ENCODE data around the gene SIMC1.
A peak's percentile ranks its signal among the peaks of the same experiment; 100 is the strongest.
"Not testable (repeated sequence)": the region's sequence is repeated elsewhere in the genome, so short reads cannot be mapped to it uniquely, and the experiment has no call there.

Gene SIMC1

GRCh38 chr5:176214466-176215021, 23.7 kb upstream of the SIMC1 start:
- DNase-seq (ENCODE audit: low read depth, low spot score): not testable (repeated sequence)

DNA sequence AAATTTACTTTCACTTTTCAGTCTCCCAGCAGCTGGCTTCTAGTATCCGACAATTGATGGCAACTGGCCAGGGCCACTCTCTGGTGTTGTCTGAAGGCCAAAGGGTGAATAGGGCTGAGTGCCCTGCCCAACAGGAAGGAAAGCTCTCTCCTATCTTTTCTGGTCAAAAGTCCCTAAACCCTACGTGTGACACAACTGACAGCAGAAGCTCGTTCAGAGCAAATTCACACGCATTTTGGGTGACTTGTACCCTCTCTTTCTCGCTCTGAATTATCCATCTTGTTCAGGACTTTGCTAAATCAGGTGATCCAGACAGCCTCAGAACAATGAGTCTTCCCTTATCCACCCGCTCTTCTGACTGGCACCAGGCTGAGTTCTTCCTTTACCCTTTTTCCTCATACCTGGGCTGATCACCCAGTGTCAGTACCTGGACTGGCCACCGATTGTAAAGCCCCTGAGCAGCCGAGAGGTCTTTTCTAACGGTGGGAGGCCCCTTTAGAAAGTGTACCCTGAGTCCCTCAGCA, 21.8 kb upstream of the SIMC1 start:
- DNase-seq (ENCODE audit: low read depth, low spot score): not testable (repeated sequence)

GRCh38 chr5:176217188-176217729, 21.0 kb upstream of the SIMC1 start:
- DNase-seq (ENCODE audit: low read depth, low spot score): not testable (repeated sequence)

DNA sequence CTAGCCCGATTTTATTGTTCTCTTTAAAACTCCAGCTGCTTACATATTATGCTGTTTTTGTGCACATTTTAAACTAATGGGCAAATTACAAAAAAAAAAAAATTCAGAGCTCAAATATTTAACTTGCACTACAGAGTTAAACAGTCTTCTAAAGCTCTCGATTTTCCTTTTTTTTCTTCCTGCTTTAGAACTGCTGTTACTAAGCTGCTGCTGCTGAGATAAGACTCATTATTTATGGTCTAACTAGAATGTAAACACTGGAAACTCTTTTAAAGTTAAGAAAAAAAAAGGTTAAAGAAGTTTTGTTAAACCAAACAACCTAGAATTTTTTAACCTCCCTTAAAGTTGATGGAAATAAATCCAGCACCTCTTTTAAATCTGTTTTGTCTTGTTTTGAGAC, 20.5 kb upstream of the SIMC1 start:
- not testable (repeated sequence) for DNase-seq (ENCODE audit: low read depth, low spot score)

- not testable (repeated sequence) for DNase-seq (ENCODE audit: low read depth, low spot score)
Observed at GRCh38 chr5:176222006-176222405, 16.2 kb upstream of the SIMC1 start.

DNA sequence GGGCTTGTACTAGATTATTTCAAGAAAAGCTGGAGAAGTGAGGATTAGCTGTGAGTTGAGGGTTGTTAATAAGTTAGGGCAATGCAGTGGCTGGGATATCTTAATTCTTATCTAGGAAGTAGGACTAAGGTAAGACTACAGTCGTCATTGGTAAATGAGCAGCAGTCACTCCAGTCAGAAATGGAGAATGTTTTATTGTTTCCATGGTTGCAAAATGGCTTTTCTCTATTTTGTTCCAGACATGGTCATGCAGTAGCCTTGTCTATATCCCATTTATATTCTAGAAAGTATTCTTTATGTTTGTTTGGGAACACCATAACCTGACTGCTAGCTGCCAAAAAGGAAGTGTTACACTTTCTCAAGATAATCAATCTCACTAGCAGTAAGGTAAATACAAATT, 9.9 kb upstream of the SIMC1 start:
- not testable (repeated sequence) for DNase-seq (ENCODE audit: low read depth, low spot score)

- not testable (repeated sequence) for DNase-seq (ENCODE audit: low read depth, low spot score)
Observed at GRCh38 chr5:176233253-176233652, 5.0 kb upstream of the SIMC1 start.

DNA sequence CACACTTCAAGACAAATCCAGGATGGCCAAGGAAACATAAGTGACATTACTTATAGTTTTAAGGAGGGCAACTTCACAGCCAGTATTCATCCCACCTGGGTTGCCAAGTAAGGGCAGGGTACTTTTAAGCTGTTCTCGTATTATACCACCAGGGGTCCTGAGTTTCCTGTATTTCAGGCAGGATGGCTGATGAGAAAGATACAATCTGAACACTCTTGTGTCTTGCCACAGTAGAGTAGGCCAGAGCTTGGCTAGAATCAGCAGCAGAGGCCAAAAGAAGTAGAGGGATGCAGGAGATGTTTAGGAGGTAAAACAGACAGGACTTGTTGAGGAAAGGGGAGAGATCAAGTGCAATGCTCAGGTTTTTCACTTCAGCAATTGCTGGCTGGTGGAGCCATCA, 3.1 kb upstream of the SIMC1 start:
- DNase-seq (ENCODE audit: low read depth, low spot score): peak; percentile 7

DNA sequence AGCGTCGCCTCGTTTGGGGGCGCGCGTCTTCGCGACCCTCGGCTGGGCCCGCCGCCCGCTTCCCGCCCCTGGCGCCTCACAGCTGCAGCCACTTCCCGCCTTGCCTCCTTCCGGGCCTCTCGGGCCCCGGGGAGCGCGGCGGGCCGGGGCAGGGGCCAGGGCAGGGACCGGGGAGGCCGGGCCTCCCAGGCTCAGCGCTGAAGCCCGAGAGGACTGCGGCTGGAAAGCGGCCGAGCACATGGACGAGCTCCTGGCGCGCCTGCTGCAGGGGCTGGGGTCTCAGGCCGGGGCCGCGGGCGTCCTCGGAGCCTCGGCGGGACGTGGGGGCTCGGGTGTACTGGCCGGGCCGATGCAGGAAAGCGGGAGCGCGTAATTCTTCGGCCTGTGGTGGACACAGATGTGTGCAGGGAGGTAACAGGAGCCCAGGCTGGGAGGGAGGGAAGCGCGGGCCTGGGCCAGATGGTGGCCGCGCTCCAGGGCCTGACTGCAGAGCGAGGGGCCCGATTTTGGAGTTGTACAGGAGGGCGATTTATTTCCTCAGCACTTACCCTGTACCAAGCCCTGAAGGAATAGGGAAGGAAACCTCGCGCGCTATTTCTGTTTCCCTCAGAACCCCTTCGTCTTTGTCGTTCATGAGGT, 540 bp downstream of the SIMC1 start:
- not testable (repeated sequence) for DNase-seq (ENCODE audit: low read depth, low spot score)

DNA sequence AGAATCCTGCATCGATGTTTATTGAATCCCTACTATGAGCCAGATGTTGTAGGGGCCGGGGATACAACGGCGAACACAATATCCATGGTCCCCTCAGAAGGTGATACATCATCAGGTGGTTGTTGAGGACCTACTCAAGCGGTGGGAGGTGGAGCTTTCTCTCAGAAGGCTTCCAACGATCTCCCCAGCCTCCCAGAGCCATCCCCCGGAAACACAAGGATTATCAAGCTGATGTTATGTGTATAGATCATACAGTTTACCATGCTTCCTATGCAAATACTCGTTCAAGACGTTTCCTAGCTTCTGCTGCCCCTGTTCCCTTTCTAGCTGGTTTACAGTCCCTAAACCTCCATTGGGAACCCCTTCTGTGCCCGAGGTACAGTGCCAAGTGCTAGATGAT, 1.1 kb downstream of the SIMC1 start:
- not testable (repeated sequence) for DNase-seq (ENCODE audit: low read depth, low spot score)

DNA sequence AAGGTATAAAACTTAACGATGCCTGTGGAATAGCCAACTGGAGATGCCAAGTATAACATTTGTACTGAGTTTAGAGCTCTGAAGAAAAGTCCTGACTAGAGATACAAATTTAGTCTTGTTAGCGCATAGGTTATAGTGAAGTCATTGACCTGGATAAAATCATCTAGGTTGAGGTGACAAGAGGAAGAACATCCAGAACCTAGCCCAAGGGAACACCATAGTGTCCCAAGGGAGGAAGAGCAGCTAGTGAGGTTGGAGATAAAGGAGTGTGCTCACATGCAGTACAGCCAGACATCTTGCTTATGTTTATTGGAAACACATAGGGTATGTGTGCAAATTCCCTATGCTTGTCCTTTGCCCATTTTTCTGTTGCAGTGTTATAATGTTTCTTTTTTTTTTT, 6.1 kb downstream of the SIMC1 start:
- not testable (repeated sequence) for DNase-seq (ENCODE audit: low read depth, low spot score)

DNA sequence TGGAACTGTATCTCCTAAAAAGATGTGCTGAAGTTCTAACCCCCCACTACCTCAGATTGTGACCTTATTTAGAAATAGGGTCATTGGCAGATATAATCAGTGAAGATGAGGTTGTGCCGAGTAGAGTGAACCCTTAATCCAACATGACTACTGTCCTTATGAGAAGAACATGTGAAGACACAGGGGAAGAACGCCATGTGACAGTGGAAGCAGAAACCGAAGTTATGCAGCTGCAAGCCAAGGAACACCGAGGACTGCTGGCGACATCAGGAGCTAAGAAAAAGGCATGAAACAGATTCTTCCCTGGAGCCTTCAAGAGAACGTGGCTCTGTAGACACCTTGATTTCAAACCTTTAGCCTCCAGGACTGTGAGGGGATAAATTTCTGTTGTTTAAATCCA, 6.8 kb downstream of the SIMC1 start:
- not testable (repeated sequence) for DNase-seq (ENCODE audit: low read depth, low spot score)

DNA sequence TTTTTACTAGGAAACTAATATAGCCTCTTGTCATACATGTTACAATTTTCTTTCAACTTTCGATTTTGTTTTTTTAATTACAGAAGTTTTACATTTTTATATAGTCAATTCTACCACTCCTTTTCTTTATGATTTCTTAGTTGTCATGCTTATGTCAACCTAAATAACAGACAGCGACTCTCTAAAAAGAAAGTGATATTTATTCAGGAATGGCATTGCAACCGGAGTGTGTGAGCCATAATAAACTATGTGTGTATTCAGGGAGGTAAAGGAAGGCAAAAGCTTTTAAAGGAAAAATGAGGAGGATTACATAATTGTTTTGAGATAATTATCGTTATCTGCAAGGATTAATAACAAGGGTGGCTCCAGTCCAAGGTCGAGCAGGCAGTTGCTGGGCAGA, 7.3 kb downstream of the SIMC1 start:
- DNase-seq (ENCODE audit: low read depth, low spot score): not testable (repeated sequence)

- DNase-seq (ENCODE audit: low read depth, low spot score): not testable (repeated sequence)
Observed at GRCh38 chr5:176250691-176251090, 12.5 kb downstream of the SIMC1 start.

DNA sequence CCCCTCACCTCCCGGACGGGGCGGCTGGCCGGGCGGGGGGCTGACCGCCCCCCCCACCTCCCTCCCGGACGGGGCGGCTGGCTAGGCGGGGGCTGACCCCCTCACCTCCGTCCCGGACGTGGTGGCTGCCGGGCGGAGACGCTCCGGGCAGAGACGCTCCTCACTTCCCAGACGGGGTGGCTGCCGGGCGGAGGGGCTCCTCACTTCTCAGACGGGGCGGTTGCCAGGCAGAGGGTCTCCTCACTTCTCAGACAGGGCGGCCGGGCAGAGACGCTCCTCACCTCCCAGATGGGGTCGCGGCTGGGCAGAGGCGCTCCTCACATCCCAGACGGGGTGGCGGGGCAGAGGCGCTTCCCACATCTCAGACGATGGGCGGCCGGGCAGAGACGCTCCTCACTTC, 13.9 kb downstream of the SIMC1 start:
- not testable (repeated sequence) for DNase-seq (ENCODE audit: low read depth, low spot score)

DNA sequence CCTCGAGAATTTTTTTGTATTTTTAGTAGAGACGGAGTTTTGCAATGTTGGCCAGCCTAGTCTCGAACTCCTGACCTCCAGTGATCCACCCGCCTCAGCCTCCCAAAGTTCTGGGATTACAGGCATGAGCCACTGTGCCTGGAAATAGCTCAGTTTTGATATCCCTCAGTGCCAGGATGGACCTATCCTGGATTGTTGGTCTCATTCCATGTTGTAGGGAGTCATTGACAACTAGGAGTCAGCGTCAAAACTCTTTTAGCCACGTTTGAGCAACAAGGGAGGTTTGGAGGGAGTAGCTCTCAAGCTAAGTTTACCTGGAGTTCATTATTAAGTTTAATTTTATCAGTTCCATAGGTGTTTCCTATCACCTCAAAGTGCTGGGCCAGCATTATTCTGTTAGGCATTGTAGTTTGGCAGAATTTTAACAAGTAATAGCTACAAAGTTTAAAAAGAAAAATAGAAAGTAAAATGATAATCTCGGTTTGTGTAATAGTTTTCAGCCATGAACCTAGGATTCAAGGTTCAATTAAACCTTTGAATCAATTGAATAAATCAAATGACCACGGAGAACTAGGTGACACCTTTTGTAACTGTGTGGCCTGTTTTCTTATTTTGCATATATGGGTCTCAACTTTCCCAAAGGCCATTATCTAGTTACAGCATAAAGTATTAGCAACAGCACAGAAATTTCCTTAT, 15.3 kb downstream of the SIMC1 start:
- DNase-seq (ENCODE audit: low read depth, low spot score): not testable (repeated sequence)

DNA sequence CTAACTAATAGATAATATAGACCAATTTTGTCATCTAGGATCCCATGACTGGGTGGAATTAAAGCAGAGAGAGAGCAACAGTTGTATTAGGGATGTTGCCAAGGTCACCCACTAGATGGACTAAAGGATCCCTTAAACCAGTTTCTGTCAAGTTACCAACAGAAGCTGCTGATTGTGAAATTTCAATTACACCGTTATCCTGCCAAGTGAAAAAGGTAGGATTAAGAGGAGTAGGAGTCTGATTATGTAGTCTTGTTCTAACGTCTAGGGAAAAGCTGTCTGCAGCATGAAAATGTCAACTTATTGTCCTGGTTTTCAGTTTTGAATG, 15.8 kb downstream of the SIMC1 start:
- DNase-seq (ENCODE audit: low read depth, low spot score): not testable (repeated sequence)

DNA sequence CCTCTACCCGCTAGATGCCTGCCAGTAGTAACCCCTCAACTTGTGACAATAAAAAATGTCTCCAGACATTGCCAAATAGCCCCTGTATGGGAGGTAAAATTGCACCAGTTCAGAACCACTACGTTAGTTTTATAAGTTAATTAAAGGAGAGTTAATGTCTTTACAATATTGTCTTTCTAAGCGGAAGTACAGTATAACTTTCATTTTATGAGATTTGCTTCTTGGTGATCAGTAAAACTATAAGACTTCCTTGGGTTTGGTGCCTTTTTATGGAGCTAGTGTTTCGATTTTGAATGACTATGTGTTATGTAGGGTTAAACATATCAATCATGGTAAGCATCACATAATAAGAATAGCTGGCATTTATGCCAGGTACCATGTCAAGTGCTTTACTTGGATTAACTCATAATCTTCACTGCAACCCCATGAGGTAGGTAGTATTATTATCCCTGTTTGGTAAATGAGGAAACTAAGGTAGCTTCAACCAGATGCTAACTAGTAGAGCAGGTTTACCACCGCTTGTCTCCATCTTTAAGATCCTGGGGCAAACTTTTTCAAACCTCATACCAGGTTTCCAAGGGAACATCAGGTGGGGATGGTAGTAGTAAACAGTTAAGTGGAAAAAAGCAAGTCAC, 19.8 kb downstream of the SIMC1 start:
- DNase-seq (ENCODE audit: low read depth, low spot score): not testable (repeated sequence)

GRCh38 chr5:176260682-176261081, 22.5 kb downstream of the SIMC1 start:
- not testable (repeated sequence) for DNase-seq (ENCODE audit: low read depth, low spot score)

- DNase-seq (ENCODE audit: low read depth, low spot score): not testable (repeated sequence)
Observed at GRCh38 chr5:176266448-176266847, 28.2 kb downstream of the SIMC1 start.

GRCh38 chr5:176289018-176289417, 50.8 kb downstream of the SIMC1 start:
- DNase-seq (ENCODE audit: low read depth, low spot score): not testable (repeated sequence)

Data from iPS DF 19.7 (cell line).